Activated CD8-positive, alpha-beta memory T cell treated with anti-CD3 and anti-CD28 coated beads for 48 hours (primary cell): Measurements from ENCODE around the gene CYB5D1.
"Not testable (repeated sequence)": the region's sequence is repeated elsewhere in the genome, so short reads cannot be mapped to it uniquely, and the experiment has no call there.

ENCODE experiments used
- DNase-seq, 3 experiments: peaks; one replicate each; pipeline ENCODE4 v3.0.0-alpha.2; 2020; ENCODE audit warnings: low read depth in 2 of 3, low spot score in 2 of 3

The CYB5D1 gene

DNA sequence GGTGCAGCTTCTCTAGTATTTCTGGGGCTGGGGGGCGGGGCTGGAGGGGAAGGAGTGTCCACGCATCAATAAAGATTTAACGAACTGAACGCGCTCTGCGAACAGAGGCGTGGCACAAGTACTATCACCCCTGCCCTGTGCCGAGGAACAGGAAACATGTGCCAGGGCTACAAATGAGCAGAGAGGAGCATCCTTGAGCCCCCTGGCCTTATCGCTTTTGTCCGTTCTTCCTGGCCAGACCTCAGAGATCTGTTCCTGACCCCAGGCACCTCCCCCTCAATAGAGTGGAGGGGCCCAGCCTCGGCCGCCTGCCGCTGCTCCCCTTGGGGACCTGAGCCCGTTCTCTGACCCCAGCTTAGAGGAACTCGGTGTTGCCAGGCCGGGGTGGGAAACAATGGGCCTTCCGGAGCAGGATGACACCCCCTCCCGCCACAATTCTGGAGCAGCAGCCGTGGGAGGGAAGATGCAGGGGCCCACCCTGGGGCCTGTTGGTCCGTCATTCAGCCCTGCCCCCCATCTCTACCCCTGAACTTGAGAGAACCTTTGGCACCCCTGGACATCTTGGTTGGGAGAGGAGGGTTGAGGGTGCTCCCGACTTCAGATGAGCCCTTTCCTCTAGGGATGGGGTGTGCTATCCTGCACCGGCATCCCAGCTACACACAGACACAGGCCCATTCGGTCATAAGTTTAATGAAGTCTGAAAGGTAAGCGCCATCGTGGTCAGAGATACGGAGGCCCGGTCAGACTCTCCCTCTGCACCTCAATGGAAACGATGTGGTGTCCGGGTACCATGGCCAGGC is 1.6 kb upstream of the CYB5D1 start:
- no peak for DNase-seq

DNA sequence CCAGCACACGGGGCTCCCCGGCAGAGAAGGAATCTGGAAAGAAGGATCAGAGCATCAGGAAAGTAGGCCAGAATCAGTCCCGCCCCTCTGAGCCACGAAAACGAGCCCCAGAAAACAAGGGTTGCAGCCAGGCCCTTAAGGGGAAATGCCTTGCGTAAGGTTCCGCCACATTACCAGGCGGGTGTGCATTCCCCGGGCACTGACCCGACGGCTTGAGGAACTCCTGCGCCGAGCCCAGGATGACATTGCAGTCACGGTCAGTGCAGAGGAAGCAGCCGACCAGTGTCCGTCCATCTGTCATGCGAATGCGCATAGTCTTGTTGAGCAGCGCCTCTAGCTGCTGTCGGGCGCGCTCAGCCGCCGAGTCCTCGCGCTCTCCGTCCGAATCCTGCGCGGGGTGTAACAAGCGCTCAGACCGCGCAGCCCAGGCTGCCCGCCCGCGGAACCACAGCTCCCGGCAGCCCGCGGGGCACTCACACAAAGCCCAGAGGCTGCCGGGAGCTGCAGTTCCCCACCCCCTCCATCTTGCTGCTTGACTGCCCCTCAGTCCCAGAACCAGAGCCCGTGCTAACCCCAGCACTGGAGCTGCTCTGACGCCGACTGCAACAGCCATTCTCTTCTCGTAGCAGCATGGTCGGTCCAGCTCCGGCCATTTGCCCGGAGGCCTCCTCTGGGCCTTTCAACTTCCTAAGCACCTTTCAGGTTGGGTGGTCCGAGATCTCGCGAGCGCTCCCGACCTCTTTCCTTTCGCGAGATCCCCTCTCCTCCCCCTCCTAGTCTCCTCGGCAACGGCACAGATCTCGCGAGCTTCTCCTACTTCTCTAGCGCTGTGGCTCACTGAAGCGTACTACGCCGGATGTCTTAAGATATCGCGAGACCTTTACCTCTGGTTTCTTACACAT is 741 bp upstream of the CYB5D1 start, which contains the start of gene NAA38:
Gene NAA38, minus strand, starts transcription at position 749 of the 902 bp plus-strand sequence. Its CDS starts 96 bp downstream, at position 653.
- DNase-seq = peak; percentile 80 to 89 (median 83)

DNA sequence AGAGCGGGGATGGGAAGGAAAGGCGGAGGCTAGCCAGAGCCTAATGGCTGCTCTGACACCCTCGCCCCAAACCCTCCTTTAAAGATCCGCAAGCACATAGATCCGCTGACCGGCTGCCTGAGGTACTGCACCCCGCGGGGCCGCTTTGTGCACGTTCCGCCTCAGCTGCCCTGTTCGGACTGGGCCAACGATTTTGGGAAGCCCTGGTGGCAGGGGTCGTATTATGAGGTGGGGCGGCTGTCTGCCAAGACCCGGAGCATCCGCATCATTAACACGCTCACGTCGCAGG is 663 bp downstream of the CYB5D1 start:
- DNase-seq = no peak

DNA sequence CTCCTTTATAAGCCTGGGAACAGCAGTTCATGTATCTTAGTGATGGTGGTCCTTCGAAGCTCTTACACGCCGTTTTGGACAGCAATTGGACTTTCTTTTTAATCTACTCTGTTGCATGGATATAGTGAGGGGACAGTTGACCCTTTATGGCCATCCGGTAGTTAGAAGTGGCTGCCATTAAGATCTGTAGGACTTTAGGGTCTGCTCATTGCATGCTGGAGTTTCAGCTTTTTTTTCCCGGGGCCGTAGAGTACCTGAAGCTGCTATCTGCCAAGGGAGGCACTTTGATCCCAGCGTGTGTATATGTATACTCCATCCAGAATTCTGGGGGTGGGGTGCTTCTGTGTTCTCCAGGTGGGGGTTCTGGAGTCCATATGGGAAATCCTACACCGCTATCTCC is 1.2 kb downstream of the CYB5D1 start:
- DNase-seq = no peak

- DNase-seq = no peak
Observed at GRCh38 chr17:7862692-7863437, 5.1 kb downstream of the CYB5D1 start.

DNA sequence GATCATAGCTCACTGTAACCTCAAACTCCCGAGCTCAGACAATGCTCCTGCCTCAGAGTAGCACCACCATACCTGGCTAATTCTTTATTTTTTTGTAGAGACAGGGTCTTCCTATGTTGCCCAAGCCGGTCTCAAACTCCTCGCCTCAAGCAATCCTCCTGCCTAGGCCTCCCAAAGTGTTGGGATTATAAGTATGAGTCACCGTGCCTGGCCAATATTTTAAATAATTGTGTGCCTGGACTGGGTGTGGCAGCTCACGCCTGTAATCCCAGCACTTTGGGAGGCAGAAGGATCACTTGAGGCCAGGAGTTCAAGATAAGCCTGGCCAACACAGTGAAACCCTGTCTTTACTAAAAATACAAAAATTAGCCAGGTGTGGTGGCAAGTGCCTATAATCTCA is 6.6 kb downstream of the CYB5D1 start:
- DNase-seq = not testable (repeated sequence)

DNA sequence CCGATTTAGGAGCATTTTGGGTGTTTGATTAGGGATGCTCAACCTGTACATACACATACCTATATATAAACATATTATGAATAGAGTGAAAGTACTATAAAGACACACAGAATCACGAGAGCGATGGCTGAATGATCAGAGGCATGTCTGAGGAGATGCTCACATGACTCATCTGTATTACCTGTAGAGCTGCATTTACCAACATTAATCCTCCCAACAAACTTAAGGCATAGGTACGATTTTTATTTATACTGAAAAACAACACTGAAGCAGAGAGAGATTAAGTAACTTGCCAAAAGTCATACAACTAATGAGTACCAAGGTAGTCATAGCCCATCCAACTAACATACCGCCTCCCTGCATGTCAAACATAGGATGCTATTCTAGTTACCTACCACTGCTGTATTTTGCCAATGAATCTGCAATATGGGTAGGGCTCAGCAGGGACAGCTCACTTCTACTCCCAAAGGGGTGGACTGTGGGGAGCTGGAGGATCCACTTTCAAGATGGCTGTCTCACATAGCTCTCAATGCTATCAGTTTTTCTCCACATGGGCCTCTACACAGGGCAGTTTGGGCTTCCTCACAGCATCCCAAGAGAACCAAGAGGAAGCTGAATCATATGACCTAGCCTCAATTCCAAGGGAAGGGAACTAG is 7.3 kb downstream of the CYB5D1 start:
- DNase-seq = no peak

GRCh38 chr17:7867881-7868329 is 10.1 kb downstream of the CYB5D1 start:
- no peak for DNase-seq

- no peak for DNase-seq
Observed at GRCh38 chr17:7873051-7873450, 15.2 kb downstream of the CYB5D1 start.

- no peak for DNase-seq
Observed at GRCh38 chr17:7875804-7876370, 18.1 kb downstream of the CYB5D1 start.

DNA sequence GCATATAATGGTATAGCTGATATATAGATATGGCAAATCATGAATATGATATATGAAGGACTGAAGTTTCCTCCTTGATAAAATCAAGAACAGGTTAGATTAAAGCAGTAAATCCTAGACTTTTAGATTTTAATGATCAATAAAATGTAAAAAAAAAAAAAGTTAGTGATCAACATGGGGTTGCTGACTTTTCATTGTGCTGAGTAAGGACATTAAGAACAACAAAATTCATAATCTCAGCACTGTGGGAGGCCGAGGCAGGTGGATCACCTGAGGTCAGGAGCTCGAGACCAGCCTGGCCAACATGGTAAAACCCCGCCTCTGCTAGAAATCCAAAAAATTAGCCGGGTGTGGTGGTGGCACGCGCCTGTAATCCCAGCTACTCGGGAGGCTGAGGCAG is 20.4 kb downstream of the CYB5D1 start:
- DNase-seq = no peak

GRCh38 chr17:7880076-7880868 is 22.5 kb downstream of the CYB5D1 start:
- DNase-seq = no peak

GRCh38 chr17:7881276-7882054 is 23.7 kb downstream of the CYB5D1 start:
- no peak for DNase-seq

DNA sequence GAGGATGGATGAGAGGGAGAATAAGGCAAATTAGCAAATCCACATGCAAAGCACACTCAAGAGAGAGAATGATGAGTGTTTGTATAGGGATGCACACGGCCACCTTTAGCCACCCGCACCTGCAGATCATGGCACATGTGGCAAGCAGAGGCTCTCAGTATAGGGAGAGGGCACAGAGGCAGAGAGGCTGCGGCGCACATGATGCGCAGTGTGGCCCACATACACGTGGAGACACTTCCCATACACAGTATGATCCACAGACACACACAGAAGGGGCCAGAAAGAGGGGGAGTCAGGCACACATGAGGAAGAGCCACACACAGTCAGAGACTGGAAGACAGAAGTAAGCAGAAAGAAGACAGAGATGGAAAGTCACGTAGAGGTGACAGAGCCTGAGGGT is 24.3 kb downstream of the CYB5D1 start:
- DNase-seq = no peak

GRCh38 chr17:7882629-7883028 is 24.8 kb downstream of the CYB5D1 start:
- no peak for DNase-seq

DNA sequence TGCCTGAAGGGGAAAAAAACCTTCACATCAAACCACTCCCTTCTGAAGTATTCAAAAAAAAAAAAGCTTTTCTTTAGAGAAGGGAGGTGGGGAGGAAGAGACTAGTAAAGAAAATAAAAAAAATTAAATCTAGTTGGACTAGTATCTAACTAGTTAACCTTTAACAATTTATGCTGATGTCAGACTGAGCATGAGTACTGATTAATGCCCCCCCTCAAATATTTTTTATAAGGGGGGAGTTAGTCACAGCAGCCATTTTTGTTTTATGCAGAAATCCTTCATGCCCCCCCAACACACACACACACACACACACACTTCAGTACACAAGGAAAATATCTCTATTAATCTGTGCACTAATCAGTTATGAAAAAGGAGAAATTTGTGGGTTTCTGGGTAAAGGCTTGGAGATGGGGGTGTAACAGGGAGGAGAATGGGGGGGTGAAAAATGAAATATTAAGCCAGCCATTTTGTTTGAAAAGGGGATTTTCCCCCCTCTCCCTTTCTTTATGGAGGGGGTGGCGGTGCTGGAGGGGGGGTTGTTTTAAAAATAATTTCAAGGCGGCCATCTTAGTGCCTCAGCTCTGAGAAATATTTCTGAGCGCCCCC is 26.1 kb downstream of the CYB5D1 start:
- DNase-seq = no peak

GRCh38 chr17:7884581-7885366 is 27.0 kb downstream of the CYB5D1 start:
- DNase-seq = no peak
